Measurements from ENCODE around the gene ST6GALNAC3.

The ST6GALNAC3 gene

DNA sequence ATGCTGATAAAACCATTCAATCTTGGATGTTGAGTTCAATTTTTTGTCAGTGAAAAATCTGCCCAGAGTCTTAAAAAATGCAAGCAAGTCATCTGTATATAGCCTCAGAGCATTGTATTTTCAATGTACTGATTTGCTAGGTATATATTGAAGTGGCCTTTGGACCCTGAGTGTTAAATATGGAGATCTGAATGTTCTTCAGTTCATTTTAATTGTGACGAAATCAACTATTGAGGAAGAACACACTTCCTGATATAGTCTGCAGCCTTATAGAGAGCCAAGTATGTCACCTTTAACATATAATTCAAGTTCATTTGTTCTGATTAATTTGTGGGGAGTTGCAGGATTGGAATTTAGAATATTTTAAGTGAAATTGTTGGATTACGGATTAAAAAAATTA is 128.1 kb downstream of the ST6GALNAC3 start:
- Histone ChIP-seq H3K4me3 (ENCODE audit: low read depth, low read length) (no peak overlapping the region), H3K36me3 (ENCODE audit: control insufficient read depth in 2 of 2, insufficient read depth in 1 of 2, low read length in 2 of 2) (no peaks in the 10 kb centered on the region), H3K9me3 (ENCODE audit: control insufficient read depth, insufficient read depth, low read depth, low read length) (no peaks in the 10 kb centered on the region), H3K4me1 (ENCODE audit: control insufficient read depth, insufficient read depth, low read length) (no peaks in the 10 kb centered on the region), H3K27ac (ENCODE audit: extremely low read depth, low read depth, low read length) (no peak overlapping the region)
- CTCF ChIA-PET, result no interaction called here
- POLR2A ChIA-PET, result no interaction called here
- TF ChIP-seq MYNN (tag by site-specific recombination; IDR thresholded peaks at IDR 0.05; ENCODE audit: borderline replicate concordance) (no peak), ZNF670 (tag by site-specific recombination; IDR thresholded peaks at IDR 0.05; ENCODE audit: low read depth) (no peak), ZFP37 (tag by site-specific recombination; IDR thresholded peaks at IDR 0.05) (no peak), SETDB1 (IDR thresholded peaks at IDR 0.05; ENCODE audit: insufficient read length, low read length) (no peak), ZNF791 (tag by site-specific recombination; IDR thresholded peaks at IDR 0.05) (no peak)
- TF ChIP-seq, protein P1, sequence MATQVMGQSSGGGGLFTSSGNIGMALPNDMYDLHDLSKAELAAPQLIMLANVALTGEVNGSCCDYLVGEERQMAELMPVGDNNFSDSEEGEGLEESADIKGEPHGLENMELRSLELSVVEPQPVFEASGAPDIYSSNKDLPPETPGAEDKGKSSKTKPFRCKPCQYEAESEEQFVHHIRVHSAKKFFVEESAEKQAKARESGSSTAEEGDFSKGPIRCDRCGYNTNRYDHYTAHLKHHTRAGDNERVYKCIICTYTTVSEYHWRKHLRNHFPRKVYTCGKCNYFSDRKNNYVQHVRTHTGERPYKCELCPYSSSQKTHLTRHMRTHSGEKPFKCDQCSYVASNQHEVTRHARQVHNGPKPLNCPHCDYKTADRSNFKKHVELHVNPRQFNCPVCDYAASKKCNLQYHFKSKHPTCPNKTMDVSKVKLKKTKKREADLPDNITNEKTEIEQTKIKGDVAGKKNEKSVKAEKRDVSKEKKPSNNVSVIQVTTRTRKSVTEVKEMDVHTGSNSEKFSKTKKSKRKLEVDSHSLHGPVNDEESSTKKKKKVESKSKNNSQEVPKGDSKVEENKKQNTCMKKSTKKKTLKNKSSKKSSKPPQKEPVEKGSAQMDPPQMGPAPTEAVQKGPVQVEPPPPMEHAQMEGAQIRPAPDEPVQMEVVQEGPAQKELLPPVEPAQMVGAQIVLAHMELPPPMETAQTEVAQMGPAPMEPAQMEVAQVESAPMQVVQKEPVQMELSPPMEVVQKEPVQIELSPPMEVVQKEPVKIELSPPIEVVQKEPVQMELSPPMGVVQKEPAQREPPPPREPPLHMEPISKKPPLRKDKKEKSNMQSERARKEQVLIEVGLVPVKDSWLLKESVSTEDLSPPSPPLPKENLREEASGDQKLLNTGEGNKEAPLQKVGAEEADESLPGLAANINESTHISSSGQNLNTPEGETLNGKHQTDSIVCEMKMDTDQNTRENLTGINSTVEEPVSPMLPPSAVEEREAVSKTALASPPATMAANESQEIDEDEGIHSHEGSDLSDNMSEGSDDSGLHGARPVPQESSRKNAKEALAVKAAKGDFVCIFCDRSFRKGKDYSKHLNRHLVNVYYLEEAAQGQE (tag by site-specific recombination; IDR thresholded peaks at IDR 0.05), result no peak
- TF ChIP-seq, protein P2, sequence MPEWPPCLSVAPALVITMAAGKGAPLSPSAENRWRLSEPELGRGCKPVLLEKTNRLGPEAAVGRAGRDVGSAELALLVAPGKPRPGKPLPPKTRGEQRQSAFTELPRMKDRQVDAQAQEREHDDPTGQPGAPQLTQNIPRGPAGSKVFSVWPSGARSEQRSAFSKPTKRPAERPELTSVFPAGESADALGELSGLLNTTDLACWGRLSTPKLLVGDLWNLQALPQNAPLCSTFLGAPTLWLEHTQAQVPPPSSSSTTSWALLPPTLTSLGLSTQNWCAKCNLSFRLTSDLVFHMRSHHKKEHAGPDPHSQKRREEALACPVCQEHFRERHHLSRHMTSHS (tag by site-specific recombination; IDR thresholded peaks at IDR 0.05), result no peak

DNA sequence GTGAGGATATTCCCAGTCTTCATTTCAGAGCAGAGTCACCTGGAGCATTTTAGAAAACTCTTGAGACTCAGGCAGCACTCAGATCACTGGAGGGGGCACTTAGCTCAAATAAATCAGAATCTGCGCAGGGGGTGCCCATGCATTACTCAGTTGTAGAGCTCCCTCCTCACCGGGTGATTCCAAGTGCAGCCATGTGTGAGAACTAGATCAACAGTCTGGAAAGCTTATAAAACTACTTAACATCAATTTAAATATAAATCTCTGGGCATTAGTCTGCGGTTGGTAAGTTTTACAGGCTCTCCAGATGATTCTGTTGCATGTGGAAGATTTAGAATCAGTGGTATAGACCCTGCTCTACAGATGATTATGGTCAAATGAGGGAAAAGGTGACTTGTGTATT is 128.6 kb downstream of the ST6GALNAC3 start:
- ChIA-PET POLR2A (no interaction called here), CTCF (no interaction called here)
- 0 out of 2 replicates have a peak, but pooled peaks have one; percentile 22 for TF ChIP-seq ZBTB8A (tag by site-specific recombination; IDR thresholded peaks at IDR 0.05)
- no peak for TF ChIP-seq ZNF837 (tag by site-specific recombination; IDR thresholded peaks at IDR 0.05)
- peak; percentile 96 for TF ChIP-seq GLIS1 (tag by site-specific recombination; IDR thresholded peaks at IDR 0.05)
- TF ChIP-seq ZSCAN30 (tag by site-specific recombination; IDR thresholded peaks at IDR 0.05), result peak; percentile 60; the same call in 1 of the 2 replicates
- TF ChIP-seq, protein P3, sequence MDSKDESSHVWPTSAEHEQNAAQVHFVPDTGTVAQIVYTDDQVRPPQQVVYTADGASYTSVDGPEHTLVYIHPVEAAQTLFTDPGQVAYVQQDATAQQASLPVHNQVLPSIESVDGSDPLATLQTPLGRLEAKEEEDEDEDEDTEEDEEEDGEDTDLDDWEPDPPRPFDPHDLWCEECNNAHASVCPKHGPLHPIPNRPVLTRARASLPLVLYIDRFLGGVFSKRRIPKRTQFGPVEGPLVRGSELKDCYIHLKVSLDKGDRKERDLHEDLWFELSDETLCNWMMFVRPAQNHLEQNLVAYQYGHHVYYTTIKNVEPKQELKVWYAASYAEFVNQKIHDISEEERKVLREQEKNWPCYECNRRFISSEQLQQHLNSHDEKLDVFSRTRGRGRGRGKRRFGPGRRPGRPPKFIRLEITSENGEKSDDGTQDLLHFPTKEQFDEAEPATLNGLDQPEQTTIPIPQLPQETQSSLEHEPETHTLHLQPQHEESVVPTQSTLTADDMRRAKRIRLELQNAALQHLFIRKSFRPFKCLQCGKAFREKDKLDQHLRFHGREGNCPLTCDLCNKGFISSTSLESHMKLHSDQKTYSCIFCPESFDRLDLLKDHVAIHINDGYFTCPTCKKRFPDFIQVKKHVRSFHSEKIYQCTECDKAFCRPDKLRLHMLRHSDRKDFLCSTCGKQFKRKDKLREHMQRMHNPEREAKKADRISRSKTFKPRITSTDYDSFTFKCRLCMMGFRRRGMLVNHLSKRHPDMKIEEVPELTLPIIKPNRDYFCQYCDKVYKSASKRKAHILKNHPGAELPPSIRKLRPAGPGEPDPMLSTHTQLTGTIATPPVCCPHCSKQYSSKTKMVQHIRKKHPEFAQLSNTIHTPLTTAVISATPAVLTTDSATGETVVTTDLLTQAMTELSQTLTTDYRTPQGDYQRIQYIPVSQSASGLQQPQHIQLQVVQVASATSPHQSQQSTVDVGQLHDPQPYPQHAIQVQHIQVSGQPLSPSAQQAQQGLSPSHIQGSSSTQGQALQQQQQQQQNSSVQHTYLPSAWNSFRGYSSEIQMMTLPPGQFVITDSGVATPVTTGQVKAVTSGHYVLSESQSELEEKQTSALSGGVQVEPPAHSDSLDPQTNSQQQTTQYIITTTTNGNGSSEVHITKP (tag by site-specific recombination; IDR thresholded peaks at IDR 0.05), result peak; percentile 54
- TF ChIP-seq, protein P4, sequence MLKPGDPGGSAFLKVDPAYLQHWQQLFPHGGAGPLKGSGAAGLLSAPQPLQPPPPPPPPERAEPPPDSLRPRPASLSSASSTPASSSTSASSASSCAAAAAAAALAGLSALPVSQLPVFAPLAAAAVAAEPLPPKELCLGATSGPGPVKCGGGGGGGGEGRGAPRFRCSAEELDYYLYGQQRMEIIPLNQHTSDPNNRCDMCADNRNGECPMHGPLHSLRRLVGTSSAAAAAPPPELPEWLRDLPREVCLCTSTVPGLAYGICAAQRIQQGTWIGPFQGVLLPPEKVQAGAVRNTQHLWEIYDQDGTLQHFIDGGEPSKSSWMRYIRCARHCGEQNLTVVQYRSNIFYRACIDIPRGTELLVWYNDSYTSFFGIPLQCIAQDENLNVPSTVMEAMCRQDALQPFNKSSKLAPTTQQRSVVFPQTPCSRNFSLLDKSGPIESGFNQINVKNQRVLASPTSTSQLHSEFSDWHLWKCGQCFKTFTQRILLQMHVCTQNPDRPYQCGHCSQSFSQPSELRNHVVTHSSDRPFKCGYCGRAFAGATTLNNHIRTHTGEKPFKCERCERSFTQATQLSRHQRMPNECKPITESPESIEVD (tag by site-specific recombination; IDR thresholded peaks at IDR 0.05), result peak; percentile 72
- TF ChIP-seq ZNF843 (tag by site-specific recombination; IDR thresholded peaks at IDR 0.05), result peak; percentile 58; the same call in 1 of the 2 replicates
- no peak for TF ChIP-seq ZNF623 (tag by site-specific recombination; IDR thresholded peaks at IDR 0.05)
- TF ChIP-seq FEZF1 (tag by site-specific recombination; IDR thresholded peaks at IDR 0.05), result peak; percentile 21; the same call in 1 of the 2 replicates
- no peak for TF ChIP-seq ZNF157 (tag by site-specific recombination; IDR thresholded peaks at IDR 0.05)
- no peak for TF ChIP-seq ZNF548 (tag by site-specific recombination; IDR thresholded peaks at IDR 0.05)
- TF ChIP-seq, protein P5, sequence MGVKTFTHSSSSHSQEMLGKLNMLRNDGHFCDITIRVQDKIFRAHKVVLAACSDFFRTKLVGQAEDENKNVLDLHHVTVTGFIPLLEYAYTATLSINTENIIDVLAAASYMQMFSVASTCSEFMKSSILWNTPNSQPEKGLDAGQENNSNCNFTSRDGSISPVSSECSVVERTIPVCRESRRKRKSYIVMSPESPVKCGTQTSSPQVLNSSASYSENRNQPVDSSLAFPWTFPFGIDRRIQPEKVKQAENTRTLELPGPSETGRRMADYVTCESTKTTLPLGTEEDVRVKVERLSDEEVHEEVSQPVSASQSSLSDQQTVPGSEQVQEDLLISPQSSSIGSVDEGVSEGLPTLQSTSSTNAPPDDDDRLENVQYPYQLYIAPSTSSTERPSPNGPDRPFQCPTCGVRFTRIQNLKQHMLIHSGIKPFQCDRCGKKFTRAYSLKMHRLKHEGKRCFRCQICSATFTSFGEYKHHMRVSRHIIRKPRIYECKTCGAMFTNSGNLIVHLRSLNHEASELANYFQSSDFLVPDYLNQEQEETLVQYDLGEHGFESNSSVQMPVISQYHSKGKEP (tag by site-specific recombination; IDR thresholded peaks at IDR 0.05), result peak; percentile 86
- TF ChIP-seq ZNF16 (tag by site-specific recombination; IDR thresholded peaks at IDR 0.05; ENCODE audit: low read depth), result no peak
- no peak for TF ChIP-seq ZNF292 (tag by site-specific recombination; IDR thresholded peaks at IDR 0.05; ENCODE audit: borderline replicate concordance, low read depth)
- no peak for TF ChIP-seq MEIS1 (CRISPR knock-in tag; IDR thresholded peaks at IDR 0.05; ENCODE audit: borderline replicate concordance)
- no peak for TF ChIP-seq ZNF23 (tag by site-specific recombination; IDR thresholded peaks at IDR 0.05; ENCODE audit: borderline replicate concordance)
- no peak for TF ChIP-seq KLF16 (tag by site-specific recombination; IDR thresholded peaks at IDR 0.05)
- peak; percentile 82 for TF ChIP-seq ZIC2 (tag by site-specific recombination; IDR thresholded peaks at IDR 0.05)

More for the DNA sequence above, 128.6 kb downstream of the ST6GALNAC3 start:
- H3K27ac ChIP-seq (ENCODE audit: extremely low read depth, low read depth, low read length), result no peak overlapping the region
- H3K4me3 ChIP-seq (ENCODE audit: low read depth, low read length), result no peak overlapping the region
- H3K4me1 ChIP-seq (ENCODE audit: control insufficient read depth, insufficient read depth, low read length), result no peaks in the 10 kb centered on the region
- no peaks in the 10 kb centered on the region for H3K9me3 ChIP-seq (ENCODE audit: control insufficient read depth, insufficient read depth, low read depth, low read length)
- no peaks in the 10 kb centered on the region for H3K36me3 ChIP-seq (ENCODE audit: control insufficient read depth in 2 of 2, insufficient read depth in 1 of 2, low read length in 2 of 2)

Measured in HEK293 (cell line).